Neutrophil (primary cell): ENCODE measurements around the gene PANX1.

Source experiments
- H3K27ac ChIP-seq: fragments of 200-600 bp; sonication (generic); 2 replicates; pipeline ENCODE4 v1.5.1; 2016; ENCODE audit warnings: mild to moderate bottlenecking, moderate library complexity
- H3K27me3 ChIP-seq: fragments of 200-600 bp; sonication (generic); 2 replicates; pipeline ENCODE4 v1.6.0; 2016; ENCODE audit warnings: mild to moderate bottlenecking
- H3K36me3 ChIP-seq: fragments of 200-600 bp; sonication (generic); 2 replicates; pipeline ENCODE4 v1.5.1; 2017
- H3K4me1 ChIP-seq, 2 experiments: fragments of 200-600 bp in 1 of 2; sonication (generic) in 1 of 2; 1 replicate in 1 of 2; 2 replicates in 1 of 2; pipeline versions ENCODE4 v1.5.1 to v1.6.1; 2013 to 2016; ENCODE audit warnings: low read depth in 1 of 2, low read length in 1 of 2, mild to moderate bottlenecking in 1 of 2, moderate library complexity in 1 of 2; ENCODE audit not compliant: control insufficient read depth in 1 of 2, insufficient read depth in 1 of 2
- H3K4me3 ChIP-seq, 2 experiments: fragments of 200-600 bp in 1 of 2; sonication (generic) in 1 of 2; 1 replicate in 1 of 2; 2 replicates in 1 of 2; pipeline ENCODE4 v1.5.1; 2013 to 2016; ENCODE audit warnings: low read depth in 1 of 2, low read length in 1 of 2, mild to moderate bottlenecking in 1 of 2, moderate library complexity in 1 of 2
- H3K9me3 ChIP-seq: fragments of 200-600 bp; sonication (generic); 2 replicates; pipeline ENCODE4 v1.5.1; 2016
- CTCF ChIP-seq: fragments of 200-600 bp; sonication (generic); IDR thresholded peaks from 2 replicates; pipeline ENCODE4 v1.5.1; 2016; ENCODE audit warnings: antibody characterized with exemption

The PANX1 gene

DNA sequence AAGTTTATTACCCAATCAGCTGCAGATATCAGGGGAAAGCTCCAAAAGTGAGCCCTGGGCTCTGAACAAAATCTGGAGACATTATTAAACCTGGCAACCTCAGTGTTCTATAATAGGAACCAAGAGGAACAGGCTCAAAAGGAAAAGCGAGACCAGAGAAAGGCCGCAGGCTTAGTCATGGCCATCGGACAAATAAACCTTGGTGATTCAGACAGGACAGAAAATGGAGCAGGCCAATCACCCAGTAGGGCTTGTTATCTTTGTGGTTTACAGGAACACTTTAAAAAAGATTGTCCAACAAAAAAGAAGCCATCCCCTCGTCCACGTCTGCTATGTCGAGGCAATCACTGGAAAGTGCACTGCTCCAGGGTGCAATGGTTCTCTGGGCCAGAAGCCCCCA lies 7.7 kb upstream of the PANX1 start:
- no peaks in the 10 kb centered on the region for H3K9me3 ChIP-seq
- H3K27ac ChIP-seq: no peak overlapping the region

GRCh38 chr11:94125407-94126115 lies 3.1 kb upstream of the PANX1 start:
- TF ChIP-seq CTCF: no peak
- H3K27me3 ChIP-seq: peaks cover 45% of the 10 kb centered on the region
- H3K36me3 ChIP-seq: no peaks in the 10 kb centered on the region
- no peaks in the 10 kb centered on the region for H3K9me3 ChIP-seq
- no peak overlapping the region for H3K27ac ChIP-seq
- H3K4me3 ChIP-seq: no peak overlapping the region
- H3K4me1 ChIP-seq: peaks cover 18 to 23% of the 10 kb centered on the region in 2 experiments

More for the DNA sequence above, 7.7 kb upstream of the PANX1 start:
- no peaks in the 10 kb centered on the region for H3K36me3 ChIP-seq
- H3K27me3 ChIP-seq: no peaks in the 10 kb centered on the region
- H3K4me1 ChIP-seq: no peaks in the 10 kb centered on the region
- no peak overlapping the region for H3K4me3 ChIP-seq
- TF ChIP-seq CTCF: no peak

DNA sequence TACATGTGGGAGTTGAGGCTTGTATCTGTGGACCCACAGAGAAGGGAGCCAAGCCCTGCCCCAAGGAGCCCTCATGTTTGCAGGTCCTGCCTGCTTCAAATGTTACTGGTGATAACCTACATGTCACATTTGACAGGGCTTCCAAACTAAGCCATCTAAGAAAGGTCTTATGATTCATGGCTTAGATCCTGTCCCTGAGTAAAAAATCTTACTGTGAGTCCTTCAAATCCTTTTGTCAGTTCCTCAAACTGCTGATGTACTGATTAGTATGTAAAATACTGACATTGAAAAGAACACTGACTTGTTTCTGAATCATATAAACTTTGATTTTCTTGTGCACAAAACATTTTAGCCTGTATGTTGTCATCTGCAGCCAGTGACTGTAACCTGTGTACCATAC lies 1.0 kb upstream of the PANX1 start:
- Histone ChIP-seq H3K36me3 (no peaks in the 10 kb centered on the region), H3K27me3 (peaks cover 55% of the 10 kb centered on the region), H3K4me3 (no peak overlapping the region), H3K27ac (no peak overlapping the region), H3K4me1 (peaks cover 22 to 28% of the 10 kb centered on the region in 2 experiments), H3K9me3 (no peaks in the 10 kb centered on the region)
- no peak for TF ChIP-seq CTCF

DNA sequence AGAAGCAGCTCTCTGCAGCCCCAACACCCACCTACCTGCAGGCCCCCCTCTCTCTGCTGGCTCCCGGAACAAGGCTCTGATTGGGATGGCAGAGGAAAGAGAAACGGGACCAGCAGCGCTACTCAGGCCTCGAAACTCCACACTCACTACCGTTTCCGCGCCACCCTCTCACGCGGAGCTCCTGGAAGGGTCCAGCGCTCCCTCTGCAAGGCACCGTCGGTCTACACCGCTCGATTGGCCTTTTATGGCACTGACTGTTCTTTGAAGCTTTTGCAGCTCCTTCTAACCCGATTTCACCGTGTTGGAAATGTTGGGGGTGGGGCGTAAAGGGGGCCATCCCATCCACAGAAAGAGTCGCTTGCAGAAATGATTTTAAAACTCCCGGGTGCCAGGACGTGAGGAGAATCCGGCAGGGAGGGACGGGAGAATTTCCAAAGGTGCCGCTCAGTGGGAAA lies 323 bp upstream of the PANX1 start:
- H3K36me3 ChIP-seq: no peaks in the 10 kb centered on the region
- H3K9me3 ChIP-seq: no peaks in the 10 kb centered on the region
- no peak overlapping the region for H3K27ac ChIP-seq
- peaks cover 55% of the 10 kb centered on the region for H3K27me3 ChIP-seq
- peaks cover 22 to 28% of the 10 kb centered on the region in 2 experiments for H3K4me1 ChIP-seq
- TF ChIP-seq CTCF: no peak
- peak overlapping the region; percentile 60 to 66 for H3K4me3 ChIP-seq

DNA sequence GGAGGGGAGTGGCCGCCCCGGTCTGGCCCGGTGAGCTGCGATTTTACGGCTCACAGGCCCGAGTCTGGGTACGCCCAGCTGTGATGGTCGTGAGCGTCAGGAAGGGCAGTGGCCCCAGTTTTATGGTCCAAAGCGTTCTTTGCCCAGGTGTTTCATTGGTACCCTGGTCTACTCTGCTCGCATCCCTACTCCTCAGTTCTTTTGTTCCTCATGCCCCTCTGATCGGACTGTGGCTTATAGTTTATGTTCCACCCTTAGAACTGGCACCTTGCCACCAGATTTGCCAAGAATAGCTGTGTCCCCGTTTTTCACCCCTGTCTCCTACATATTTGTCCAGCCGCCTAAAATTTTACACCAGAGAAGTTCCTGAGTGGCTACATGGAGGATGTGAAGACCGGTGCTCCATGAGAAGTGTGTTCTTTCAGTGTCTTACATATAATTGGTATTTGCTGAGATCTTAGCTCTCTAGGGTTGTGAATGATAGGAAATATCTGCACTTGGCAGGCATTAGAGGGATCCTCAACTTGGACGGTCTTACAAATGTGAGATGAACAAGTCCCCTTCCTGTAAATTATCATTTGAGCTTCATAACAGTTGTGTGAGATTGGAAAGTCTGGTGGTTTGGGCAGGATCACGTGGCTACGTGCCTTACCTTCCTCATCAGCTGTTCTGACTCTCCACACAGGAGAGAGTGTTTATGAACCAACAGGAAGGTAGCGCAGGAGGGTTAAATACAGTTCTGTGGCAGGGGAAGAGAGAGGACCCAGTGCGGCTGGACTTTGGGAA lies 1.1 kb downstream of the PANX1 start:
- H3K4me1 ChIP-seq: peaks cover 22 to 28% of the 10 kb centered on the region in 2 experiments
- TF ChIP-seq CTCF: no peak
- no peaks in the 10 kb centered on the region for H3K36me3 ChIP-seq
- H3K4me3 ChIP-seq: peak overlapping the region; percentile 60 to 66
- H3K9me3 ChIP-seq: no peaks in the 10 kb centered on the region
- H3K27ac ChIP-seq: no peak overlapping the region
- H3K27me3 ChIP-seq: peaks cover 55% of the 10 kb centered on the region
